ENCODE data around the gene CRYGS. TPM values are rescaled to one million over a fixed set of nuclear protein-coding genes. Genes with fewer than 3 reads are reported as not detected.
"Not testable (repeated sequence)": the region's sequence is repeated elsewhere in the genome, so short reads cannot be mapped to it uniquely, and the experiment has no call there.

Gene CRYGS
- polyA plus RNA-seq, 1 experiment: 2.0 TPM

GRCh38 chr3:186589856-186590579 is 45.8 kb upstream of the CRYGS start:
- TF ChIP-seq CTCF (IDR thresholded peaks at IDR 0.05; ENCODE audit: low read depth, low read length): no peak
- no peak for DNase-seq (ENCODE audit: low read depth, low spot score)
- H3K27ac ChIP-seq (ENCODE audit: low read depth, low read length): no peak overlapping the region
- CTCF ChIA-PET: interaction anchor here (0.6 to 10.4 kb wide), 9 partner anchors 10 to 360 kb away, joined by 3 to 113 read pairs (median 4); partner anchors contain the start of gene EIF4A2
- H3K9me3 ChIP-seq (ENCODE audit: control insufficient read depth, insufficient read depth, low read length): no peaks in the 10 kb centered on the region
- no peaks in the 10 kb centered on the region for H3K27me3 ChIP-seq (ENCODE audit: control insufficient read depth, insufficient read depth, low read length)
- POLR2A ChIA-PET: interaction anchor here (1.5 kb wide), 1 partner anchor 194 kb away, joined by 5 read pairs; the partner anchor contains the start of gene EIF4A2
- H3K4me3 ChIP-seq (ENCODE audit: low read depth, low read length): no peak overlapping the region

- Histone ChIP-seq H3K9me3 (ENCODE audit: control insufficient read depth, insufficient read depth, low read length) (no peaks in the 10 kb centered on the region), H3K4me3 (ENCODE audit: low read depth, low read length) (no peak overlapping the region), H3K27me3 (ENCODE audit: control insufficient read depth, insufficient read depth, low read length) (no peaks in the 10 kb centered on the region), H3K27ac (ENCODE audit: low read depth, low read length) (no peak overlapping the region)
- no peak for DNase-seq (ENCODE audit: low read depth, low spot score)
- POLR2A ChIA-PET: no interaction called here
- peak; percentile 28 for TF ChIP-seq CTCF (IDR thresholded peaks at IDR 0.05; ENCODE audit: low read depth, low read length)
- CTCF ChIA-PET: interaction anchor here (0.6 to 10.4 kb wide), 9 partner anchors 11 to 360 kb away, joined by 3 to 113 read pairs (median 4); partner anchors contain the start of gene EIF4A2
Measured at GRCh38 chr3:186589121-186589520, 44.9 kb upstream of the CRYGS start.

GRCh38 chr3:186588632-186589031 is 44.5 kb upstream of the CRYGS start:
- DNase-seq (ENCODE audit: low read depth, low spot score): no peak
- Histone ChIP-seq H3K27ac (ENCODE audit: low read depth, low read length) (no peak overlapping the region), H3K9me3 (ENCODE audit: control insufficient read depth, insufficient read depth, low read length) (no peaks in the 10 kb centered on the region), H3K27me3 (ENCODE audit: control insufficient read depth, insufficient read depth, low read length) (no peaks in the 10 kb centered on the region), H3K4me3 (ENCODE audit: low read depth, low read length) (no peak overlapping the region)
- CTCF ChIA-PET: interaction anchor here (0.9 to 10.4 kb wide), 3 partner anchors 16 to 233 kb away, joined by 4 to 113 read pairs (median 4); no protein-coding TSS in a partner anchor
- POLR2A ChIA-PET: no interaction called here
- TF ChIP-seq CTCF (IDR thresholded peaks at IDR 0.05; ENCODE audit: low read depth, low read length): no peak

- H3K27ac ChIP-seq (ENCODE audit: low read depth, low read length): no peak overlapping the region
- H3K27me3 ChIP-seq (ENCODE audit: control insufficient read depth, insufficient read depth, low read length): no peaks in the 10 kb centered on the region
- no peaks in the 10 kb centered on the region for H3K9me3 ChIP-seq (ENCODE audit: control insufficient read depth, insufficient read depth, low read length)
- CTCF ChIA-PET: interaction anchor here (0.8 to 9.1 kb wide), 3 partner anchors 28 to 578 kb away, joined by 4 to 60 read pairs (median 7); partner anchors contain the start of genes AHSG and RPL39L
- TF ChIP-seq CTCF (IDR thresholded peaks at IDR 0.05; ENCODE audit: low read depth, low read length): no peak
- POLR2A ChIA-PET: interaction anchor here (0.6 to 0.7 kb wide), 2 partner anchors 30 to 456 kb away, joined by 3 to 4 read pairs; no protein-coding TSS in a partner anchor
- no peak overlapping the region for H3K4me3 ChIP-seq (ENCODE audit: low read depth, low read length)
- DNase-seq (ENCODE audit: low read depth, low spot score): no peak
Measured at GRCh38 chr3:186587183-186587582, 43.0 kb upstream of the CRYGS start.

GRCh38 chr3:186586245-186586644 is 42.1 kb upstream of the CRYGS start:
- ChIA-PET POLR2A (interaction anchor here (0.6 kb wide), 1 partner anchor 605 kb away, joined by 6 read pairs; no protein-coding TSS in a partner anchor), CTCF (interaction anchor here (0.6 to 9.1 kb wide), 3 partner anchors 11 to 579 kb away, joined by 3 to 60 read pairs (median 7); partner anchors contain the start of gene AHSG)
- not testable (repeated sequence) for H3K27ac ChIP-seq (ENCODE audit: low read depth, low read length)

More at GRCh38 chr3:186586245-186586644, 42.1 kb upstream of the CRYGS start:
- DNase-seq (ENCODE audit: low read depth, low spot score); H3K4me3 ChIP-seq (ENCODE audit: low read depth, low read length); H3K9me3 ChIP-seq (ENCODE audit: control insufficient read depth, insufficient read depth, low read length); H3K27me3 ChIP-seq (ENCODE audit: control insufficient read depth, insufficient read depth, low read length): not testable (repeated sequence)
